A673 (cell line): ENCODE results near the gene EPAS1. TPM values are rescaled to one million over a fixed set of nuclear protein-coding genes. Genes with fewer than 3 reads are reported as not detected.

Experiments used
- BruUV-seq: library from RNA; stranded (reverse); fragments of 400-500 nt; replicated peaks from 2 replicates; lab custom pipeline; 2021; lab: Mats Ljungman, UMichigan
- CTCF ChIA-PET: fragments of 300-600 bp; sonication (Branson Sonifier 250); formaldehyde crosslinking; loops from one replicate; lab custom pipeline; 2022; ENCODE audit warnings: antibody characterized with exemption; lab: Charles Lee
- POLR2A ChIA-PET: fragments of 300-600 bp; sonication (Branson Sonifier 250); formaldehyde crosslinking; loops from one replicate; lab custom pipeline; 2022; ENCODE audit warnings: antibody characterized with exemption; ENCODE audit not compliant: low non-redundant PET; lab: Charles Lee
- DNase-seq: peaks from one replicate; pipeline ENCODE4 v3.0.0-alpha.2; 2015; ENCODE audit warnings: low spot score
- H3K27ac ChIP-seq: fragments of 200-600 bp; sonication (generic); 2 replicates; pipeline ENCODE4 v1.5.1; 2016; ENCODE audit warnings: mixed run types, low read depth, mild to moderate bottlenecking, mixed read lengths, antibody characterized with exemption, low read length; ENCODE audit not compliant: poor library complexity, severe bottlenecking
- H3K27me3 ChIP-seq: fragments of 200-600 bp; sonication (generic); replicated peaks from 2 replicates; pipeline ENCODE4 v1.6.1; 2017; ENCODE audit warnings: mixed run types, low read depth, mild to moderate bottlenecking, mixed read lengths, antibody characterized with exemption, low read length; ENCODE audit not compliant: insufficient read depth, poor library complexity
- H3K36me3 ChIP-seq: fragments of 200-600 bp; sonication (generic); 2 replicates; pipeline ENCODE4 v1.6.1; 2016; ENCODE audit warnings: mixed run types, mild to moderate bottlenecking, mixed read lengths, antibody characterized with exemption, low read length; ENCODE audit not compliant: insufficient read depth, poor library complexity, severe bottlenecking
- H3K4me1 ChIP-seq: fragments of 200-600 bp; sonication (generic); 2 replicates; pipeline ENCODE4 v1.6.1; 2017; ENCODE audit warnings: mixed run types, mild to moderate bottlenecking, mixed read lengths, antibody characterized with exemption, low read length; ENCODE audit not compliant: insufficient read depth, poor library complexity, severe bottlenecking
- H3K4me3 ChIP-seq: fragments of 200-600 bp; sonication (generic); 2 replicates; pipeline ENCODE4 v1.5.1; 2016; ENCODE audit warnings: low read depth, mixed run types, mild to moderate bottlenecking, mixed read lengths, low read length; ENCODE audit not compliant: poor library complexity, severe bottlenecking
- H3K9me3 ChIP-seq: fragments of 200-600 bp; sonication (generic); 2 replicates; pipeline ENCODE4 v1.6.1; 2016; ENCODE audit warnings: mixed run types, low read depth, mild to moderate bottlenecking, mixed read lengths, antibody characterized with exemption, low read length; ENCODE audit not compliant: poor library complexity, severe bottlenecking
- EZH2 ChIP-seq: fragments of 200-600 bp; sonication (generic); IDR thresholded peaks from 2 replicates; pipeline ENCODE4 v1.6.1; 2017; ENCODE audit warnings: borderline replicate concordance, low read depth, mild to moderate bottlenecking, mixed read lengths, antibody characterized with exemption, low read length; ENCODE audit not compliant: poor library complexity, severe bottlenecking
- intact Hi-C: fragments of 100-400 bp; cut with micrococcal nuclease; formaldehyde crosslinking; loops from one replicate; pipeline ENCODE4 v1.10.0; 2022; ENCODE audit not compliant: unreplicated experiment
- total RNA-seq: library from RNA; stranded (reverse); gene quantifications from 2 replicates; pipeline ENCODE4 v1.2.3, GENCODE V29; 2021
- TF ChIP-seq, protein P1 (sequence below): fragments of 300-800, 200-600 bp; sonication (generic); conservative IDR thresholded peaks from 2 replicates; pipeline ENCODE4 v1.5.1; 2017; ENCODE audit warnings: low read depth, mild to moderate bottlenecking, antibody characterized with exemption, low read length, moderate library complexity, mixed read lengths

Gene EPAS1
- total RNA-seq, 1 experiment from 2014 or later: 0.41 TPM

DNA sequence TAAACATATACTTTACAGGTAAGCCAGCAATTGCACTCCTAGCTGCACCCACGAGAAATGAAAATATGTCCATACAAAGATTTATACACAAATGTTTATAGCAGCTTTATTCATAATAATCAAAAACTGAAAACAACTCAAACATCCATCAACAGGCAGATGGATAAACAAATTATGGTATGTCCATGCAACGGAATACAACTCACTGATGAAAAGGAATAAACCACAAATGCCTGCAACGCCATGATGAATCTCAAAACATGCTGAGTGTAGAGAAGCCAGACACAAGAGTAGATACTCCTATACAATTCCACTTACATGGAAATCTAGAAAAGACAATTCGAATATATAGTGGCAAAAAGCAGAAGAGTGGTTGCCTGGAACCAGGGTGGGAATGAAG is 76.0 kb downstream of the EPAS1 start:
- BruUV-seq: no TSS peak
- POLR2A ChIA-PET: no interaction called here
- no peaks in the 10 kb centered on the region for H3K4me1 ChIP-seq
- H3K36me3 ChIP-seq: no peaks in the 10 kb centered on the region
- H3K27me3 ChIP-seq: no peaks in the 10 kb centered on the region
- intact Hi-C loops: no loop called here
- H3K27ac ChIP-seq: no peak overlapping the region
- no peaks in the 10 kb centered on the region for H3K9me3 ChIP-seq
- TF ChIP-seq, protein P1, sequence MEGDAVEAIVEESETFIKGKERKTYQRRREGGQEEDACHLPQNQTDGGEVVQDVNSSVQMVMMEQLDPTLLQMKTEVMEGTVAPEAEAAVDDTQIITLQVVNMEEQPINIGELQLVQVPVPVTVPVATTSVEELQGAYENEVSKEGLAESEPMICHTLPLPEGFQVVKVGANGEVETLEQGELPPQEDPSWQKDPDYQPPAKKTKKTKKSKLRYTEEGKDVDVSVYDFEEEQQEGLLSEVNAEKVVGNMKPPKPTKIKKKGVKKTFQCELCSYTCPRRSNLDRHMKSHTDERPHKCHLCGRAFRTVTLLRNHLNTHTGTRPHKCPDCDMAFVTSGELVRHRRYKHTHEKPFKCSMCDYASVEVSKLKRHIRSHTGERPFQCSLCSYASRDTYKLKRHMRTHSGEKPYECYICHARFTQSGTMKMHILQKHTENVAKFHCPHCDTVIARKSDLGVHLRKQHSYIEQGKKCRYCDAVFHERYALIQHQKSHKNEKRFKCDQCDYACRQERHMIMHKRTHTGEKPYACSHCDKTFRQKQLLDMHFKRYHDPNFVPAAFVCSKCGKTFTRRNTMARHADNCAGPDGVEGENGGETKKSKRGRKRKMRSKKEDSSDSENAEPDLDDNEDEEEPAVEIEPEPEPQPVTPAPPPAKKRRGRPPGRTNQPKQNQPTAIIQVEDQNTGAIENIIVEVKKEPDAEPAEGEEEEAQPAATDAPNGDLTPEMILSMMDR: no peak
- TF ChIP-seq EZH2: no peak
- H3K4me3 ChIP-seq: no peak overlapping the region
- DNase-seq: no peak
- CTCF ChIA-PET: no interaction called here

DNA sequence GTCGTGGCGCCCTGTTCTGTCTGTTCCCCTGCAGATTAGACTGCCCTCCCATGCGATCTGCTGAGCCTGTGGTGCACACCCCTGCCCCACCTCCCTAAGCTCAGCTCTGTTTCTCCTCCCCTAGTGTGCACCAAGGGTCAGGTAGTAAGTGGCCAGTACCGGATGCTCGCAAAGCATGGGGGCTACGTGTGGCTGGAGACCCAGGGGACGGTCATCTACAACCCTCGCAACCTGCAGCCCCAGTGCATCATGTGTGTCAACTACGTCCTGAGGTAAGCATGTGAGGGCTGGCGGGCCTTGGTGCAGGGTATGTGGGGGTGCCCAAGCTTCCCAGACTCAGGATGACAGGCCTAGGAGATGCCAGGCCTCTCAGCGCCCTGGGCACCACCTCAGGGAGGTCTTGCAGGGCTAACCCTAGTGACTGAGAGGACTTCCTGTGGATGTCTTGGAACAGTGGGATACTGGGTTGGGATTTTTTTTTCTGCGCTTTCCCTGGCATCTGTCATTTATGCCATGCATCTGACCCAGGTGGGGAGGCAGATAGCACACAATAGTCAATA is 78.4 kb downstream of the EPAS1 start:
- intact Hi-C loops: no loop called here
- H3K27me3 ChIP-seq: no peaks in the 10 kb centered on the region
- CTCF ChIA-PET: no interaction called here
- POLR2A ChIA-PET: no interaction called here
- H3K4me1 ChIP-seq: peaks cover 8% of the 10 kb centered on the region
- TF ChIP-seq EZH2: no peak
- TF ChIP-seq, protein P1: no peak
- no peak for DNase-seq
- no TSS peak for BruUV-seq
- no peaks in the 10 kb centered on the region for H3K9me3 ChIP-seq
- no peaks in the 10 kb centered on the region for H3K36me3 ChIP-seq
- H3K4me3 ChIP-seq: no peak overlapping the region
- no peak overlapping the region for H3K27ac ChIP-seq

DNA sequence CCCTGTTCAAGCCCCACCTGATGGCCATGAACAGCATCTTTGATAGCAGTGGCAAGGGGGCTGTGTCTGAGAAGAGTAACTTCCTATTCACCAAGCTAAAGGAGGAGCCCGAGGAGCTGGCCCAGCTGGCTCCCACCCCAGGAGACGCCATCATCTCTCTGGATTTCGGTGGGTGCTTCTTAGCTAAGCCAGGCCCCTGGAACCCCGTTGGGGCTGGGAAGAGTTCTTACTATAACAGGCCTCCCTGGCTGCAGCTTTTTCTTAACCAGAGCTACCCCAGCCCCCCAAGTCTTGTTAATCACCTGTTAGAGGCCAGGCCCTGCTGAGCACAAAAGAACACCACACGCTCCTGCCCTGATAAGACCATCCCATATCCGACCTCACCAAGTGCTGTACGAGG is 79.4 kb downstream of the EPAS1 start:
- TF ChIP-seq, protein P1: no peak
- TF ChIP-seq EZH2: no peak
- H3K4me1 ChIP-seq: peaks cover 8% of the 10 kb centered on the region
- no peaks in the 10 kb centered on the region for H3K36me3 ChIP-seq
- H3K27me3 ChIP-seq: no peaks in the 10 kb centered on the region
- no peak overlapping the region for H3K27ac ChIP-seq
- ChIA-PET CTCF (no interaction called here), POLR2A (no interaction called here)
- no TSS peak for BruUV-seq
- H3K4me3 ChIP-seq: no peak overlapping the region
- no peak for DNase-seq
- no peaks in the 10 kb centered on the region for H3K9me3 ChIP-seq
- intact Hi-C loops: no loop called here
